D721Med (cell line): ENCODE results near the gene CBLB.

ENCODE experiments used
- DNase-seq: peaks from one replicate; pipeline ENCODE4 v3.0.0; 2011; ENCODE audit warnings: low spot score; ENCODE audit not compliant: insufficient read length
- FAIRE-seq: peaks from 2 replicates; lab custom pipeline; 2011; peaks lifted over from hg19 to GRCh38; lab: Jason Lieb, UNC
- CTCF ChIP-seq: IDR thresholded peaks from 2 replicates; pipeline ENCODE4 v1.5.1; 2012; ENCODE audit warnings: mild to moderate bottlenecking, control low read depth; ENCODE audit not compliant: insufficient read depth; ENCODE audit errors: missing control alignments

CBLB gene

DNA sequence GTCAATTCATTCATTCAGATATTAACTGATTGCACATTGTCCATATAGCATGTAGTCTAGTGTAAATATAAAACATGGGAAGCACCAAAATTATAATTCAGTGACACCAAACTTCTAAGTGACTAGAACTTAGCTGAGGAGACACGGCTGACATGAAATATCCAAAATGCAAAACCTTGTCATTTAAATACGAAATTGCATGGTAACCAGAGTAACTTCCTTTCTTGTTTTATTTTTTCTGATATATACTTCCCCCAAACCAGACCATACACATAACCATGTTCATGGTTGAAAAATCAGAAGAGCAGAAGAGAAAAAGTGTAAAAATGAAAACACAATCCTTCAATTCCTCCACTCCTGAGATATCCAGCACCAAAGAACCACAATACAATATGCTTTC, 38.0 kb downstream of the CBLB start:
- no peak for TF ChIP-seq CTCF
- DNase-seq (no peak), FAIRE-seq (no peak)

- DNase-seq (no peak), FAIRE-seq (no peak)
- no peak for TF ChIP-seq CTCF
Observed at GRCh38 chr3:105829871-105830622, 38.8 kb downstream of the CBLB start.

DNA sequence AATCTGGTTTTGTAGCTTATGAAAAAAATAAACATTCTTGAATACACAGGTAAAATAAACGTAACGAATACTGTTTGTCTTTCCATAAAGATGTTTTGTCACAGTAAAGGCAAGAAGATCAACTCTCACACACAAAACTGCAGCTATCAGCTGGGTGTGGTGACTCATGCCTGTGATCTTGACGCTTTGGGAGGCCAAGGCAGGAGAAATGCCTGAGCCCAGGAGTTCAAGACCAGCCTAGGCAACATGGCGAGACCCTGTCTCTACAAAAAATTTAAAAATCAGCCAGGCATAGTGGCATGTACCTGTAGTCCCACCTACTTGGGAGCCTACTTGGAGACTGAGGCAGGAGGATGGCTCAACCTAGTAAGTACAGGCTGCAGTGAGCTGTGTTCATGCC, 39.6 kb downstream of the CBLB start:
- no peak for DNase-seq
- TF ChIP-seq CTCF: no peak
- FAIRE-seq: no peak

GRCh38 chr3:105828703-105829102, 40.1 kb downstream of the CBLB start:
- TF ChIP-seq CTCF: no peak
- no peak for FAIRE-seq
- no peak for DNase-seq

GRCh38 chr3:105827959-105828358, 40.9 kb downstream of the CBLB start:
- TF ChIP-seq CTCF: no peak
- FAIRE-seq: no peak
- no peak for DNase-seq

DNA sequence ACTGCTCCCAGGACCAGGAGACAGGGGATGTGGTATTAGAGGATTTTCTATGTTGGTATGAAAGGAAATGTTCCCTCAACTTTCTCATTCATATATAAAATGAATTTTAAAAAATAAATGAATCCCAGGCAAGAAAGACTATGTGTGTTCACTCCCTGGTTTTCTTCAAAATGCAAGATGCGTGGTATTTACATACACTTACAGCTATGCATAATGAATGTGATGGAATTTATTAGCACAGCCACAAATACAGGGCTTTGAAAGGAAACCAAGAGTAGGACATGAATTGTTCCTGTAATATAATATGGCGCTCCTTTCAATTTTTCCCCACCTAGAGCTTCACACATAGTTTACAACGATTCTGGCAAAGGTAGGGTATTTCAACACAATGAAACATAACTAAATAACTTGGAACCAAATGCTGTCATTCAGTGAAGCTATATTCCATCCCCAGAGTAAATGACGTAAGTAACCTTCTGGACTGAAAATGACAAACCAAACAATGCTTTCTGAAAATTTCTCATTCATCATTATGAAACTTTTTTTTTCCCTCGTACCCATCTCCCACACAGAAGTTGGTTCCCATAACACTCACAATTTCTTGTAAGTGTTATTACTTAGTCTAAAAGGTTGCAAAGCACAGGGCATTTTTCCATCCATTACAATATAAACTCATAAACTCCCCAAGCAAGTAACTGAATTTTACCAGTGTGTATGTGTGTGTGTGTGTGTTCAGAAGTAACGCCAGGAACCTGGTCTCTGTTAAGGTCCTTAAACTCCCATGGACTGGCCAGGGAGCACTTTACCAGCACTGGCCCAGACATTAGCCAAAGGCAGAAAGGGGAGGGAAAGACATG, 41.8 kb downstream of the CBLB start:
- DNase-seq: no peak
- FAIRE-seq: no peak
- no peak for TF ChIP-seq CTCF
